ENCODE data around the gene PKNOX2.

GRCh38 chr11:125379565-125379964, 215.0 kb downstream of the PKNOX2 start:
- TF ChIP-seq, protein P1, sequence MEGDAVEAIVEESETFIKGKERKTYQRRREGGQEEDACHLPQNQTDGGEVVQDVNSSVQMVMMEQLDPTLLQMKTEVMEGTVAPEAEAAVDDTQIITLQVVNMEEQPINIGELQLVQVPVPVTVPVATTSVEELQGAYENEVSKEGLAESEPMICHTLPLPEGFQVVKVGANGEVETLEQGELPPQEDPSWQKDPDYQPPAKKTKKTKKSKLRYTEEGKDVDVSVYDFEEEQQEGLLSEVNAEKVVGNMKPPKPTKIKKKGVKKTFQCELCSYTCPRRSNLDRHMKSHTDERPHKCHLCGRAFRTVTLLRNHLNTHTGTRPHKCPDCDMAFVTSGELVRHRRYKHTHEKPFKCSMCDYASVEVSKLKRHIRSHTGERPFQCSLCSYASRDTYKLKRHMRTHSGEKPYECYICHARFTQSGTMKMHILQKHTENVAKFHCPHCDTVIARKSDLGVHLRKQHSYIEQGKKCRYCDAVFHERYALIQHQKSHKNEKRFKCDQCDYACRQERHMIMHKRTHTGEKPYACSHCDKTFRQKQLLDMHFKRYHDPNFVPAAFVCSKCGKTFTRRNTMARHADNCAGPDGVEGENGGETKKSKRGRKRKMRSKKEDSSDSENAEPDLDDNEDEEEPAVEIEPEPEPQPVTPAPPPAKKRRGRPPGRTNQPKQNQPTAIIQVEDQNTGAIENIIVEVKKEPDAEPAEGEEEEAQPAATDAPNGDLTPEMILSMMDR (IDR thresholded peaks at IDR 0.05): no peak
- no peak for TF ChIP-seq POLR2A (IDR thresholded peaks at IDR 0.05)

Measured in lower leg skin (tissue), 3 donors.